Measurements from ENCODE around the gene APRT.

Gene APRT

GRCh38 chr16:88811769-88812512, at the start of gene APRT:
TSS of gene APRT (minus strand) at chr16:88811928. CDS start at chr16:88811899, 29 bp downstream.
- DNase-seq, result peak; percentile 96

- DNase-seq, result no peak
These were observed 49.6 kb upstream of the APRT start for GRCh38 chr16:88861359-88861758.

GRCh38 chr16:88859381-88860091, 47.8 kb upstream of the APRT start:
- no peak for DNase-seq

GRCh38 chr16:88857728-88858339, 46.1 kb upstream of the APRT start:
- DNase-seq, result peak; percentile 81

- DNase-seq, result peak; percentile 99
These were observed 45.4 kb upstream of the APRT start, which contains the start of the genes GALNS and TRAPPC2L for GRCh38 chr16:88856828-88857727. TSS of gene GALNS (minus strand) at chr16:88856947. CDS start at chr16:88856877, 70 bp downstream. TSS of gene TRAPPC2L (plus strand) at chr16:88857127. CDS start at chr16:88857151, 24 bp downstream.

- DNase-seq, result no peak
These were observed 44.5 kb upstream of the APRT start for GRCh38 chr16:88856122-88856827.

GRCh38 chr16:88855736-88856121, 44.0 kb upstream of the APRT start:
- DNase-seq, result no peak

GRCh38 chr16:88855176-88855575, 43.4 kb upstream of the APRT start:
- no peak for DNase-seq

GRCh38 chr16:88854306-88855111, 42.8 kb upstream of the APRT start:
- DNase-seq, result peak; percentile 33

- DNase-seq, result no peak
These were observed 41.7 kb upstream of the APRT start for GRCh38 chr16:88853325-88853941.

GRCh38 chr16:88851616-88852015, 39.9 kb upstream of the APRT start:
- no peak for DNase-seq

GRCh38 chr16:88850531-88851199, 38.9 kb upstream of the APRT start:
- DNase-seq, result no peak

GRCh38 chr16:88848557-88848956, 36.8 kb upstream of the APRT start:
- no peak for DNase-seq

- no peak for DNase-seq
These were observed 35.9 kb upstream of the APRT start for GRCh38 chr16:88847654-88848053.

- no peak for DNase-seq
These were observed 34.4 kb upstream of the APRT start for GRCh38 chr16:88846088-88846487.

GRCh38 chr16:88844419-88845036, 32.8 kb upstream of the APRT start:
- DNase-seq, result no peak

GRCh38 chr16:88843256-88843655, 31.5 kb upstream of the APRT start:
- DNase-seq, result no peak

- no peak for DNase-seq
These were observed 31.1 kb upstream of the APRT start for GRCh38 chr16:88842806-88843205.

GRCh38 chr16:88842308-88842756, 30.6 kb upstream of the APRT start:
- no peak for DNase-seq
